Cortex of kidney (tissue), 1 donor: ENCODE measurements around the gene PLA2G2E.
"Not testable (repeated sequence)": the region's sequence is repeated elsewhere in the genome, so short reads cannot be mapped to it uniquely, and the experiment has no call there.

Experiments
- DNase-seq: peaks from one replicate; lab custom pipeline; 2025; lab: John Stamatoyannopoulos, UW

PLA2G2E gene

DNA sequence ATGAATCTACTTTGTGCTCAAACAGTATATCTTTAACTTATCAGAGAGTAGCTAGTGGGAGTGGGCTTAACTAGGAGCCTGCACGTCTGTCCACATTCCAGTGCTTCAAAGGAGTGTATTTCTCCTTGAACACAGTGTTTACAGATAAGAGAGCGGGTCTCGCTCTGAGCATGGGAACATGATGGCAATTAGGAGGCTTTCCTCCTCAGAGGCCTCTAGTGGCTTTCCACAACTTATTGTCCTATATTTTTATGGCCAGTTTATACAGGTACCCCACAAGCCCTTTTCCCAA is 3.7 kb upstream of the PLA2G2E start:
- not testable (repeated sequence) for DNase-seq

GRCh38 chr1:19926296-19927129 is 3.1 kb upstream of the PLA2G2E start:
- DNase-seq: no peak

DNA sequence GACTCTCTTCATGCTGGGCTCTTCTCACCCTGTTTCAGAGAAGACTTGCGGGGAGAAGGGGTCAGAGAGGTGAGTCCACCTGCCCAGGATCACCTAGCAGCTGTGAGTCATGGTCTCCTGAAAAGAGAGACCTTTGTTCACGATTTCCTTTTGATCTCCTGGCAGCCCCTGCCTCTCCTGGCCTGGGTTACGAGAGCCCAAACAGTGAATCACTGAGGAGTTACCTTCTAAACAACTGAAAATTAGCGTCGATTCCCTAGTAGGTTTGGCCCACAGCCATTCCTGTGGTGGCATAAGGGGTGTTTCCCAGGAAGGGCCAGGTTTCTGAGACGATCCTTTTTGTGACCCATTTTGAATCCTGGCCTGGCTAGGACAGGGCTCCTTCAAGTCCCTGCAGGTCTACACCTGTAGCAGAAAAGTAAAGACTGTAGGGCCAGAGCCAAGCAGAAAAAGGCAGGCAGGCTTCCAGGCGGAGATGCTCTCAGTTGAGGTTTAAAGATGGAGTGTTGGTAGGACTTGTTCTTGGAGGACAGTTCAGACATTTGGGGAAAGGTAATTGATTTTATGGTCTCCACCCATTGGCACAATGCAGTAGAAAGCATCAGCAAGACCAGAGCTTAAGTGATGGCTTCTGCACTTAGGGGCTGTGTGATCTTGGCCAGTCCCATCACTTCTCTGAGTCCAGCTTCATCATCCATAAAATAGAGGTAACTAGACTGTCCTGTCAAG is 2.1 kb upstream of the PLA2G2E start:
- DNase-seq: no peak

DNA sequence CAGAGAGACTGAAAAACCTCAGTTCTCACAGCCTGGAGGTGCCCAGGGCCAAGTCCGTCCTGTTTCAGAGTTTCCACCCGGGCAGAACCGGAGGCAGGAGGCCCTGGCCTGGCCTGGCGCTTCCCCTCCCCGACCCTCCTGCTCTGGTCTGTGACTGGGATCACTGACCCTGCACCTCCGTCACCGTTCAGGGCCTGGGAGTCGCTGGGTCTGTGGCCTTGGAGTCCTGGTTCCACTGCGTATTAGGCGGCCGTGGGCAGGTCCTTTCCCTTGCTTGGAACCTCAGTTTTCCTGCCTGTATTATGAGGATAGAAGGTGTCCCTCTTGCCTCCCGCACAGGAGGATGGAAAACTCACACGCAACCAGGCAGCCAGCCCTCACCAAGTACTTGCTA is 533 bp upstream of the PLA2G2E start:
- DNase-seq: no peak

DNA sequence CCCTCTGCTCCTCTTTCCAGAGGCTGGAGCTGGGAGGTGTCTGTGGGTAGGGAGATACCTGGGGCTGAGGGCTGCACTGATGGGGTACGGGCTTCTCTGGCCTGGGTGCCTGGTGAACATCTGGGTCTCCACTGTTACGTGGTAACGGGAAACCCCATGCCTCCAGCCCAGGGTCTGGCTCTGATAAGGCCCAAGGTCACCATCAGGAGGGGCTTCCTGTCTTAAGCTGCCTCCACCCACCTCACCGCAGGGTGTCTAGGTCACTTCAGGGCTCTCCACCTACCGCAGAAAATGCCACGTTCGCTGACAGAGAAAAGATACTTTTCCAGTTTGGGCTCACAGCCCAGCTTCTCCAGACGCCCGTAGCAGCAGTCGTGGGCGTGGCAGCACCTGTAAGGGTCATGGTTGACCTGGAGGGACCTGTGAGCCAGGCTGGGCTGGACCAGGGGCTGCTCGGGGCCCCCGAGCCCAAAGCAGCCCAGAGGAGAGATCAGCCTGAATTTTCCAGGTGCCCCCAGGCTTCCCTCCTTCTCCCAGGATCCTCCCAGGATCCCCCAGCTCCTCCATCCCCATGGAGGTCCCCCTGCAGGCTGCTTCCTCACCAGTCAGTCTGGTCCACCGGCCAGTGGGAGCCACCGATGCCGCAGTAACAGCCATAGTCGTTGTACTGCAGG is 1.3 kb downstream of the PLA2G2E start:
- DNase-seq: no peak

DNA sequence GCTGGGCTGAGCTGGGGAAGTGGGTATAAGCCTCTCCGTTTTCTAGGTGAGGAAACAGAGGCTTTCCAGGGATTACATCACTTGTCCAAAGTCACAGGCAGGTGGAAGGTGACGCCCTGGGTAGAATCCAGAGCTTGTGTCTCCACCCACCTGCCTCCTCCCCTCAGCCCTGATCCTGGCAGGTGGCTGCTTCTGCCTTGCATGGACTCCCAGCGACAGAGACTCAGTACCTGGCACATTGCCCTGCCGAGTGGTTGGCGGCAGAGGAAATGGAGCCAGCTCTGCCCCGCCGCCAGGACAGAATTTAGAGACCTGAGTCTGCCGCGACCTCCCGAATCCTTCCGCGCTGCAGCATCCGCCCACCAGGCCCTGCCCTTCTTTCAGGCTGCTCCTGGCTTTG is 2.1 kb downstream of the PLA2G2E start:
- DNase-seq: no peak

DNA sequence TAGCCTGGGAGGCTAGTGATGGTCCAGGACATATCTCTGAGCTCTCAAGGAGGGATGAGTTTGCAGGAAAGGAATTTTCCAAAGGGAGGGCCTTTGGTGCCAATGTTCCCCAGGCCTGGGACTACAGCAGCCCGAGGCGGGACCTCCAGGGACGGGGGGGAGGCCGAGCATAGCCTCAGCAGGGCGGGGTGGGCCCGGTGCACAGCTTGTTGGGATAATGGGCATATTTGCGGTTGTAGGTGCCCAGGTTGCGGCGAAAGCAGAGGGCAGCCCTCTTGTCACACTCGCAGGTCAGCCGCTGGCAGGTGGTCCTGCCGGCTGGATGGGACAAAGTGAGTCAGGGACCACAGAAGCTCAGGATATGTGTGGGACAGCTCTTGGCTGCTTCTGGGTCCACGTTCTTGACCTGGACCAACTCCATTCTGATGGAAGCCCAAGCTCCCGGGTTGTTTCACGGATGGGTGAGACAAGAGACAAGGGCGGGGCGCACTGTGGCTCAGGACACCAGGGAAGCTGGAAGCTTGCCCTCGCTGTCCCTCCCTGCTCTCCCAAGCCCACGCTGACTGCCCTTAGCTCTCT is 3.2 kb downstream of the PLA2G2E start:
- no peak for DNase-seq

DNA sequence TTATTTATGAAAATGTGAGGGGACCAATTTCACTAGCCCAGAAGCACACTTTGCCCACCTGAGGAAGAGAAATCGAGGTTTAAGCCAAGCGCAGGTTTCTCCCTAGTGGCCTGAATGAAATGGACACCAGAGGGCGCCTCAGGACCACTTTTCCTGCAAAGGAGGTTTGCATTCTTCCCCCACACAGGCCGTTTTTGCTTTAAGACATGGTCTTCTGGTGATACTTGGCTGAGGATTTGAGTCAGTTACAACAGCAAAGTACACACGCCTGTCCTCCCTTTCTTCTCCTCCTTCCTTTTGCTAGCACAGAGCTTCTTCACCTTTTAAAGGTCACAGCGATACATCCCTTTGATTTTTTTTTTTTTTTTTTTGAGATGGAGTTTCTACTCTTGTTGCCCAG is 5.4 kb downstream of the PLA2G2E start:
- no peak for DNase-seq

GRCh38 chr1:19910650-19911049 is 12.8 kb downstream of the PLA2G2E start:
- no peak for DNase-seq

DNA sequence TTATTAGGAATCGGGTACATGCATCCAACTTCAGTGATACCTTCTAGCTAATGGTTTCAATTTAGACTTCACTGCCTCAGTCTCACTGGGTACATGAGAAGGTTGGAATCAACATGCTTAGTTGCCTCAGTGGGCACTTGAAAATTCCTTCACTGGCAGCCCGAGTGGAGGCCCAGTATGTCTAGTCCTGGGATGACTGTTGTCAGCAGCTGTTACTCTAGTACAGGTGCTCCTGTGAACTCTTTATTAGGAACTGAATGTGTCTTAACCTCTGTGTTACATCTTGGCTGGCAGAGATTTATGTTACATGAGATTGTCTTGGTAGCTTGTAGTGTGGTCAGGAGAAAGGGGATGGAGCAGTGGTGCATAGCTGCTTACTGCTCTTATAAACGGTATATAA is 13.4 kb downstream of the PLA2G2E start:
- no peak for DNase-seq

DNA sequence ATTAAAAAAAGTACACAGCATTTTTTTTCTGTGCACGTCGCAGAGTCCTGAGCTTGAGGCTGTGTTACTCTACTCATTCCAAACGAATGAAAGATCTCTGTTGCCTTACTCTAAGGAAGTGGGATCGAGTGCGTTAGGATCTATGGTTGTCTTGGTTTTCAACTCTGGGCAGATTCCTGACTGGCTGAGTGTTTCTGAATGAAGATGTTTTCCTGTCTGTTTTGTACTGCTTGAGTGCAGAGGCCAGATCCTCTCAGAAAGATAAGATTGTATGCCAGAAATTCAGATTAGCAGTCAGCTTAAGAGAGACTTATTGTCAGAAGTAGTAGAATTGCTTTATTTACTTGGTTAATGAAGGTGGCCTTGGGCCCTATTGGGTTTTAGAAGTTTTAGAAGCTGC is 14.0 kb downstream of the PLA2G2E start:
- no peak for DNase-seq

GRCh38 chr1:19907456-19907855 is 16.0 kb downstream of the PLA2G2E start:
- no peak for DNase-seq

- DNase-seq: no peak
These were observed 19.8 kb downstream of the PLA2G2E start for GRCh38 chr1:19903621-19904020.

- DNase-seq: no peak
These were observed 21.8 kb downstream of the PLA2G2E start for GRCh38 chr1:19901653-19902052.

DNA sequence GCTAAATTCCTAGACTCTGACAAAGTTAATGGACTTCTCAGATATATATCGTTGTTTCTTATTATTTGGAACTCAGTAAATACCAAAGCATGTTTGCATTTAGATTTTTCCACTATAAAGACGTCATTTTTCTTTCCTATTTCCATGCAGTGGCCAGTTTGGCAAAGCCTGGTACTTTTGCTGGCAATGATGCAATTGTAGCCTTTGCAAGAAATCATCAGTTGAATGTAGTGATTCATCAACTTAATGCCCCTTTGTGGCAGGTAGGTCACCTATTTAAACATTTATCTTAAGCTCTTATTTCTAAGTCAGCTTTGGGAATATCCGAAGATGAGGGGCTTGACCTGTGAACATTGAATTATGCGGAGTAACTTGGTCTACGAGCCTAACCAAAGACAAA is 29.2 kb downstream of the PLA2G2E start:
- DNase-seq: no peak

GRCh38 chr1:19893687-19894086 is 29.7 kb downstream of the PLA2G2E start:
- no peak for DNase-seq

DNA sequence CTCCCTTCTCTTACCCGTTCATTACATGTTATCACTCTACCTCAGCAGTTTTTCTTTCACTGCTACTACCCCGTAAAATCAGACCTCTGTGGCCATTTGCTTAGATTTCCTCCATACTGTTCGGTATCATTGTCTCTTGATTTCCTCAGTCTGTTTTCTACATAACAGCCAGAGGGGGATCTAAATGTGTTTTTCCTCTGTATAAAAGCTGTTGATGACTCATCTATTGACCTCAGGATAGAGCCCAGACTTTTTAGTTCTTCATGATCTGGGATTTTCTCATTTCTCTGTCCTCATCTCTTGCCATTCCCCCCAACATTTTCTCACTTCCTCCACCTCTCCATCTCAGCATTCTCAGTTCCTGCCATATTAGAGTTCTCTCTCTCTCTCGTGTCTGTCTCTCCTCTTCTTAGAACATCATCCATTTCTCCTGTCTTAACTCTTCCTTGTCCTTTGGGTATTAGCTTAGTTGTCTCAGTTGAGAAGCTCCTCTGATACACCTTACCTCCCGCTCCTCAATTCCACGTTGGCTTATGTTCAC is 30.7 kb downstream of the PLA2G2E start:
- DNase-seq: no peak

- DNase-seq: no peak
These were observed 31.3 kb downstream of the PLA2G2E start for GRCh38 chr1:19892129-19892528.

GRCh38 chr1:19889656-19890055 is 33.8 kb downstream of the PLA2G2E start:
- no peak for DNase-seq

DNA sequence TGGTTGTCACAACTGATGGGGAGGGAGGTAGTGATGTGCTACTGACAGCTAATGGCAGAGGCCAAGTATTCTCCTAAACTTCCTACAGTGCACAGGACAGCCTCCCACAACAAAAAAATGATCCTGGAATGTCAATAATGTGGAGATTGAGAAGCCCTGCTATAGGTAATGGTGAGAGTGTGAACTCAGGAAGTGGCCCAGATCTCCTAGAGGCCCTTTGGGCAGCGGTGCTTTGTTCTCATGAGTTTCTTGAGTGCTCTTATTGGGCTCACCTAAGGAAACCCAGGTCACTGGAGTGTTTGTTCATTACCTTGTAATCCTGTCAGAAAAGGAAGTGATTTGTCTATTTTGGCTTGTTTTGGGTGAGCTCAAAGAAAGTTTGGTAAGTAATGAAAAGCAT is 35.3 kb downstream of the PLA2G2E start:
- DNase-seq: no peak

DNA sequence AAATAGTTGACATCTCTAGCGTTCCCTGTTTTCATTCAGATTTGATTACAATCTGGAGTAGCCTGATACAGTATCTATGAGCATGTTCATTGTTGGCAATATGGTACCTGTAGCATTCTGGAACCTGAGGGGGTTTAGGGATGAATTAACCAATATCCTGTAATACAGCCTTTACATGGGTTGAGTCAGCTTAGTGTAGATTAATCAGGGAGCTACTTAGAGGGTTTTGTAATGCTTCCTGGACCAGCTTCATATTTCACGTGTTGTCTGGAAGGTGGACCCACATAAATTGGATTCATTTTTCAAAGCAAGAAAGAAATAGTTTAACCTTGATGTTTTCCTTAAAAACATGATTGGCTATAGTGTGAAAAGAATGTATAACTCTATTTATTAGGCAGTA is 37.6 kb downstream of the PLA2G2E start:
- no peak for DNase-seq

GRCh38 chr1:19884312-19884711 is 39.1 kb downstream of the PLA2G2E start:
- DNase-seq: no peak
